CD14-positive monocyte (primary cell): ENCODE data around the gene TSHR. TPM values are rescaled to one million over a fixed set of nuclear protein-coding genes. Genes with fewer than 3 reads are reported as not detected.

Experiments used
- DNase-seq, 3 donors: peaks; one replicate each; pipeline ENCODE4 v3.0.0-alpha.2; 2011 to 2022
- H2AFZ ChIP-seq: 2 replicates; pipeline ENCODE4 v1.6.0; 2012; ENCODE audit warnings: mild to moderate bottlenecking, low read depth, low read length, inconsistent platforms; ENCODE audit not compliant: insufficient read depth, poor library complexity, severe bottlenecking
- H3K27ac ChIP-seq, 2 donors: 1 replicate in 1 of 2; 2 replicates in 1 of 2; pipeline ENCODE4 v1.5.1; 2012 to 2013; ENCODE audit warnings: low read length in 2 of 2, control low read depth in 1 of 2, inconsistent platforms in 1 of 2, low read depth in 1 of 2, mild to moderate bottlenecking in 1 of 2
- H3K27me3 ChIP-seq, 2 donors: one replicate each; pipeline versions ENCODE4 v1.6.0 to v1.6.1; 2011 to 2013; ENCODE audit warnings: low read length in 2 of 2; ENCODE audit not compliant: control insufficient read depth in 2 of 2, insufficient read depth in 2 of 2
- H3K36me3 ChIP-seq, 2 donors: replicated peaks in 1 of 2; 1 replicate in 1 of 2; 2 replicates in 1 of 2; pipeline versions ENCODE4 v1.5.1 to v1.6.1; 2012 to 2013; ENCODE audit warnings: low read length in 2 of 2, control low read depth in 1 of 2, inconsistent platforms in 1 of 2, mild to moderate bottlenecking in 1 of 2; ENCODE audit not compliant: insufficient read depth in 2 of 2, control insufficient read depth in 1 of 2
- H3K4me1 ChIP-seq, 2 donors: 1 replicate in 1 of 2; 2 replicates in 1 of 2; pipeline versions ENCODE4 v1.5.1 to v1.6.1; 2012 to 2013; ENCODE audit warnings: low read length in 2 of 2, control low read depth in 1 of 2, inconsistent platforms in 1 of 2, mild to moderate bottlenecking in 1 of 2, moderate library complexity in 1 of 2; ENCODE audit not compliant: insufficient read depth in 2 of 2, control insufficient read depth in 1 of 2
- H3K4me2 ChIP-seq: replicated peaks from 2 replicates; pipeline ENCODE3; 2012; ENCODE audit warnings: low read length, moderate library complexity, mild to moderate bottlenecking; ENCODE audit not compliant: poor library complexity, severe bottlenecking; ENCODE audit errors: extremely low read depth
- H3K4me3 ChIP-seq, 3 experiments: fragments of 200-600 bp in 1 of 3; sonication (generic) in 1 of 3; replicated peaks in 1 of 3; 1 replicate in 2 of 3; 2 replicates in 1 of 3; pipeline ENCODE4 v1.5.1; 2011 to 2013; ENCODE audit warnings: low read length in 3 of 3, mild to moderate bottlenecking in 3 of 3, control low read depth in 2 of 3, low read depth in 2 of 3, inconsistent platforms in 1 of 3, moderate library complexity in 1 of 3
- H3K79me2 ChIP-seq: 2 replicates; pipeline ENCODE4 v1.6.0; 2012; ENCODE audit warnings: mild to moderate bottlenecking, control low read depth, inconsistent platforms, low read length, moderate library complexity; ENCODE audit not compliant: insufficient read depth
- H3K9ac ChIP-seq: 2 replicates; pipeline ENCODE4 v1.6.0; 2017; ENCODE audit warnings: low read length, mild to moderate bottlenecking; ENCODE audit not compliant: insufficient read depth, poor library complexity, severe bottlenecking
- H3K9me3 ChIP-seq, 2 donors: replicated peaks in 1 of 2; 1 replicate in 1 of 2; 2 replicates in 1 of 2; pipeline versions ENCODE4 v1.5.1 to v1.6.1; 2012 to 2013; ENCODE audit warnings: low read length in 2 of 2, control low read depth in 1 of 2; ENCODE audit not compliant: control insufficient read depth in 1 of 2, insufficient read depth in 1 of 2
- H4K20me1 ChIP-seq: 2 replicates; pipeline ENCODE4 v1.6.0; 2012; ENCODE audit warnings: mild to moderate bottlenecking, low read length, control low read depth, moderate library complexity; ENCODE audit not compliant: insufficient read depth
- H3K27ac Mint-ChIP-seq, 7 donors: one replicate each; pipeline ENCODE4 v1.8.0; 2020; ENCODE audit warnings: mild to moderate bottlenecking in 7 of 7, mixed read lengths in 7 of 7, moderate library complexity in 6 of 7, inconsistent platforms in 2 of 7
- H3K27me3 Mint-ChIP-seq, 3 donors: one replicate each; pipeline ENCODE4 v1.8.0; 2021 to 2022; ENCODE audit warnings: low read depth in 3 of 3, mild to moderate bottlenecking in 3 of 3, mixed read lengths in 3 of 3, moderate library complexity in 3 of 3, inconsistent platforms in 1 of 3
- H3K36me3 Mint-ChIP-seq, 2 donors: one replicate each; pipeline ENCODE4 v1.8.0; 2020; ENCODE audit warnings: mixed read lengths in 2 of 2, inconsistent platforms in 1 of 2, mild to moderate bottlenecking in 1 of 2
- H3K4me1 Mint-ChIP-seq: one replicate; pipeline ENCODE4 v1.8.0; 2020; ENCODE audit warnings: mild to moderate bottlenecking, mixed read lengths
- H3K4me3 Mint-ChIP-seq, 2 donors: one replicate each; pipeline ENCODE4 v1.8.0; 2020; ENCODE audit warnings: mild to moderate bottlenecking in 2 of 2, mixed read lengths in 2 of 2, moderate library complexity in 1 of 2
- H3K9me3 Mint-ChIP-seq, 7 donors: one replicate each; pipeline ENCODE4 v1.8.0; 2020 to 2022; ENCODE audit warnings: mixed read lengths in 7 of 7, mild to moderate bottlenecking in 6 of 7, moderate library complexity in 6 of 7, inconsistent platforms in 2 of 7
- whole genome bisulfite sequencing: methylation state at CpG from one replicate; pipeline ENCODE4 v1.1.5; 2013; ENCODE audit warnings: missing lambda C conversion rate; ENCODE audit not compliant: insufficient coverage; 5-methylcytosine and 5-hydroxymethylcytosine counted together
- intact Hi-C, 2 donors: fragments of 100-400 bp; cut with micrococcal nuclease; formaldehyde crosslinking; loops; one replicate each; pipeline versions ENCODE4 v1.15.0 to v1.15.1; 2023
- polyA plus RNA-seq, 3 donors: library from polyadenylated mRNA; depleted of rRNA in 1 of 3; unstranded in 2 of 3; stranded (reverse) in 1 of 3; fragments of 300-500 nt in 2 of 3; fragments of >200 nt in 1 of 3; fragmentation: Illumina TruSeq in 2 of 3; gene quantifications; 1 replicate in 2 of 3; 2 replicates in 1 of 3; pipeline ENCODE4 v1.2.3, GENCODE V29; 2012 to 2021
- TF ChIP-seq, protein P1 (sequence below): fragments of 200-600 bp; IDR thresholded peaks from one replicate; pipeline ENCODE4 v1.8.0; 2022; ENCODE audit warnings: antibody characterized with exemption, mild to moderate bottlenecking

TSHR gene
- polyA plus RNA-seq, 3 donors, result not detected

DNA sequence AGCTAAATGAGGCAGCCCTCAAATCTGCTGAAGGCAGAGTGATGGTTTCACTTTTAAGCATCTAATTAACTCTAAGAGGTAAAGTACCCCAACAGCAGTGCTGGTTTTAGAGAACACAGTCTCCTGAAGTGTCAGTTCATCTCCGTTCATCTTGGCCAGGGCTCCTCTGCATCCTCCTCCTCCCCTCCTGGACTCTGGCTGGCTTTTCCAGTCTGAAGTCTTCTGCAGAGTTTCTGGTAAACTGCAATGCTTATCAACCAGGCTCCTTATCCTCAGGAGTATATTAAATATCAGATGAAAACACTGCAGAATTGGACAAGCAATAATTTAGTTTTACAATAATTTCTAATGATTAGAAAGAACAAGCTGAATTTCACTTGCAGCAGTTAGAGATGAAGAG lies 150.0 kb downstream of the TSHR start:
- Histone ChIP-seq H4K20me1 (no peaks in the 10 kb centered on the region), H3K4me1 (no peaks in the 10 kb centered on the region), H3K27me3 (no peaks in the 10 kb centered on the region), H3K4me2 (no peak overlapping the region), H3K9me3 (no peaks in the 10 kb centered on the region), H3K27ac (no peak overlapping the region), H3K9ac (no peak overlapping the region), H2AFZ (no peak overlapping the region), H3K4me3 (no peak overlapping the region), H3K36me3 (no peaks in the 10 kb centered on the region), H3K79me2 (no peaks in the 10 kb centered on the region)
- Mint-ChIP-seq H3K4me1 (no peaks in the 10 kb centered on the region), H3K27ac (no peak overlapping the region), H3K9me3 (peaks cover 0 to 2% (median 0%) of the 10 kb centered on the region in 7 donors), H3K36me3 (no peaks in the 10 kb centered on the region), H3K4me3 (no peak overlapping the region), H3K27me3 (no peaks in the 10 kb centered on the region)
- WGBS, result no CpG with 5 or more reads among the region's 1 CpG
- TF ChIP-seq, protein P1, sequence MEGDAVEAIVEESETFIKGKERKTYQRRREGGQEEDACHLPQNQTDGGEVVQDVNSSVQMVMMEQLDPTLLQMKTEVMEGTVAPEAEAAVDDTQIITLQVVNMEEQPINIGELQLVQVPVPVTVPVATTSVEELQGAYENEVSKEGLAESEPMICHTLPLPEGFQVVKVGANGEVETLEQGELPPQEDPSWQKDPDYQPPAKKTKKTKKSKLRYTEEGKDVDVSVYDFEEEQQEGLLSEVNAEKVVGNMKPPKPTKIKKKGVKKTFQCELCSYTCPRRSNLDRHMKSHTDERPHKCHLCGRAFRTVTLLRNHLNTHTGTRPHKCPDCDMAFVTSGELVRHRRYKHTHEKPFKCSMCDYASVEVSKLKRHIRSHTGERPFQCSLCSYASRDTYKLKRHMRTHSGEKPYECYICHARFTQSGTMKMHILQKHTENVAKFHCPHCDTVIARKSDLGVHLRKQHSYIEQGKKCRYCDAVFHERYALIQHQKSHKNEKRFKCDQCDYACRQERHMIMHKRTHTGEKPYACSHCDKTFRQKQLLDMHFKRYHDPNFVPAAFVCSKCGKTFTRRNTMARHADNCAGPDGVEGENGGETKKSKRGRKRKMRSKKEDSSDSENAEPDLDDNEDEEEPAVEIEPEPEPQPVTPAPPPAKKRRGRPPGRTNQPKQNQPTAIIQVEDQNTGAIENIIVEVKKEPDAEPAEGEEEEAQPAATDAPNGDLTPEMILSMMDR, result no peak
- DNase-seq, result no peak
- intact Hi-C loops, result no loop called here

DNA sequence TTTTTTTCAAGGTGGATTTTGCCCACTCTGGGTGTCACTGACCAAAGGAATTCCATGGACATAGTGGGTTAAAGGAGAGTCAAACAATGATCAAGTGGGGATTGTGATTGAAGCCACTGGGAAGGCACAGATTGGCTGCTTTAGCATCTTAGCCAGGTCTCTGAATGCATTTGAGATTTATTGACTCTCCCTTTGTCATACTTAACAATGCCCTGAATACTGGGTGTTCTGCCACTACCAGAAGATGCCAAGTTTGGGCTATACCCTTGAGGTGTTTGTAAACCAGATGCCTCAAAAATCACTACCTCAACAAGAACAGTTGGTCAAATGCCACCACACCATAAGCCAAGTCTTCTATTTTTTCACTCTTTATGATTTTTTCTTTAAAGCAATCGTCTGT lies 150.5 kb downstream of the TSHR start:
- intact Hi-C loops, result no loop called here
- no CpG with 5 or more reads among the region's 1 CpG for WGBS
- no peaks in the 10 kb centered on the region for H3K4me1 Mint-ChIP-seq

More for the DNA sequence above, 150.5 kb downstream of the TSHR start:
- Mint-ChIP-seq H3K36me3 (no peaks in the 10 kb centered on the region), H3K27ac (no peak overlapping the region), H3K4me3 (no peak overlapping the region), H3K27me3 (no peaks in the 10 kb centered on the region), H3K9me3 (peaks cover 0 to 2% (median 0%) of the 10 kb centered on the region in 7 donors)
- H3K27ac ChIP-seq, result no peak overlapping the region
- DNase-seq, result no peak
- H3K79me2 ChIP-seq, result no peaks in the 10 kb centered on the region
- no peaks in the 10 kb centered on the region for H3K4me1 ChIP-seq
- H4K20me1 ChIP-seq, result no peaks in the 10 kb centered on the region
- H3K27me3 ChIP-seq, result no peaks in the 10 kb centered on the region
- H3K9ac ChIP-seq, result no peak overlapping the region
- H3K4me3 ChIP-seq, result no peak overlapping the region
- no peak overlapping the region for H3K4me2 ChIP-seq
- TF ChIP-seq, protein P1, result no peak
- no peak overlapping the region for H2AFZ ChIP-seq
- no peaks in the 10 kb centered on the region for H3K36me3 ChIP-seq
- no peaks in the 10 kb centered on the region for H3K9me3 ChIP-seq
